H54 (cell line): ENCODE measurements around the gene HARS2.
"Not testable (repeated sequence)": the region's sequence is repeated elsewhere in the genome, so short reads cannot be mapped to it uniquely, and the experiment has no call there.

Experiments
- DNase-seq: peaks from one replicate; pipeline ENCODE4 v3.0.0; 2011; ENCODE audit warnings: low spot score, mixed read lengths; ENCODE audit not compliant: insufficient read length
- FAIRE-seq: peaks from 3 replicates; lab custom pipeline; 2011; peaks lifted over from hg19 to GRCh38; lab: Jason Lieb, UNC
- POLR2A ChIP-seq: IDR thresholded peaks from 2 replicates; pipeline ENCODE4 v1.6.1; 2011; ENCODE audit warnings: low read depth, mild to moderate bottlenecking, low read length

HARS2 gene, protein sequence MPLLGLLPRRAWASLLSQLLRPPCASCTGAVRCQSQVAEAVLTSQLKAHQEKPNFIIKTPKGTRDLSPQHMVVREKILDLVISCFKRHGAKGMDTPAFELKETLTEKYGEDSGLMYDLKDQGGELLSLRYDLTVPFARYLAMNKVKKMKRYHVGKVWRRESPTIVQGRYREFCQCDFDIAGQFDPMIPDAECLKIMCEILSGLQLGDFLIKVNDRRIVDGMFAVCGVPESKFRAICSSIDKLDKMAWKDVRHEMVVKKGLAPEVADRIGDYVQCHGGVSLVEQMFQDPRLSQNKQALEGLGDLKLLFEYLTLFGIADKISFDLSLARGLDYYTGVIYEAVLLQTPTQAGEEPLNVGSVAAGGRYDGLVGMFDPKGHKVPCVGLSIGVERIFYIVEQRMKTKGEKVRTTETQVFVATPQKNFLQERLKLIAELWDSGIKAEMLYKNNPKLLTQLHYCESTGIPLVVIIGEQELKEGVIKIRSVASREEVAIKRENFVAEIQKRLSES

DNA sequence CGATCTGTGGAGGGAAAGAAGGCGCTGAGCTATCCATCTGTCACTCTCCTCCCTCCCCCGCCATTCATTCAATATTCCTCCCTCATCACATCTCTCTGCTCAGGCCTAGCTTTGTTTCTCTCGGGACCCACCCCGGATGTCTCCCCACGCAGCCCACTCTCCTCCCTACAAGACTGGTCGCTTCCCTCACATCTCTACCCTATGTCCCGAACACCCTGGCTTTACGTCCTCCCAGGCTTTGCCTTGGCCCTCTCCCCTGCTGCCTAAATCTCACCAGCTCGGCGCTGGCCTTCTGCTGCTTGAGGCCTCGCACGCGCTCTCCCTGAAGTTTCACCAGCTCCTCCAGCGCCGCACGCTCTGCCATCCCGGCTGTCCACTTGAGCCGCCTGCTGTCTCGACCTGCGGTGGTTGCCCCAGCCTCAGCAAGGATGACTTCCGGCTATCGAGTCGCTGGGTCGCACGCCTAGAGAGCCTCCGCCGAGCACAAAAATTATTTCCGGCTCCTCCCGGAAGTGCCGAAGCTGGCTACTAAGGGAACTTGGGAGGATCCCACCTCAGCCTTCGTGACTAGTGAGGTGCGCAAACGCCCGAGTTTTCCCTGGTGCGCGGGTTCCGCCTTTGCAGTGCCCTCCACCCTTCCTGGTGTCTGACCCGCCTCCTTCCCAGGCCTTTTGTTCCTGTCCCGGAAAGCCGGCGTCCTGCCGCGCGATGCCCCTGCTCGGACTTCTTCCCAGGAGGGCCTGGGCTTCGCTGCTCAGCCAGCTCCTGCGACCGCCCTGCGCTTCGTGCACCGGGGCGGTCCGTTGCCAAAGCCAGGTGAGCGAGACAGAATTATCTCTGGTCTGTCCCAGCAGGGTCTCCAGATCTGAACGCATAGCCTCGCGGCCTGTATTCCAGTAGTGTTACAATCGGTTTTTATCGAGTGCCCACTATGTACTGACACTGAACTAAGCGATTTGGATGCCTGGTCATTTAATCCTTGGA is at the start of gene HARS2, which contains the start of gene HARS1:
Gene HARS2, plus strand, starts transcription at position 515 of the 984 bp plus-strand sequence. Its CDS starts 194 bp downstream, at position 709.
Gene HARS1, minus strand, starts transcription at position 430 of the 984 bp plus-strand sequence. Its CDS starts 66 bp downstream, at position 364.
- FAIRE-seq (peak; percentile 60), DNase-seq (peak; percentile 71)
- peak; percentile 89 for TF ChIP-seq POLR2A

DNA sequence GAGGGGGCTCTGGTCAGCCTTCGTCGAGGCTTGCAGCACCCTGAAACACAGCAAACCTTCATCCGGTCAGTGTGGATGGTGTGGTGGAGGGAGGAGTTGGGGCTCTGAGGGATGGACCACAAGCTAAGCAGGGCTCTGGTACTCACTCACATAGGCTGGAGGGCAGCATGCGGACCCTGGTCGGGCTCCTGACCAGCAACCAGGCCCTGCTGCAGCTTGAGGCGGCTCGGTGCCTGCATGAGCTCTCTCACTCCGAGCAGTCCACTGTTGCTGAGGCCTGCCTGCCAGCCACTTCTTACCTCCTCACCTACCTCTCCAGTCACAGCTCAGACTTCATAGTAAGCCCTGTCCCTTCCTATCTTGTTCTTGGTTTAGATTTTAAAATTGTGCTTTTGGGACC is 49.5 kb upstream of the HARS2 start:
- TF ChIP-seq POLR2A, result no peak
- FAIRE-seq (no peak), DNase-seq (no peak)

DNA sequence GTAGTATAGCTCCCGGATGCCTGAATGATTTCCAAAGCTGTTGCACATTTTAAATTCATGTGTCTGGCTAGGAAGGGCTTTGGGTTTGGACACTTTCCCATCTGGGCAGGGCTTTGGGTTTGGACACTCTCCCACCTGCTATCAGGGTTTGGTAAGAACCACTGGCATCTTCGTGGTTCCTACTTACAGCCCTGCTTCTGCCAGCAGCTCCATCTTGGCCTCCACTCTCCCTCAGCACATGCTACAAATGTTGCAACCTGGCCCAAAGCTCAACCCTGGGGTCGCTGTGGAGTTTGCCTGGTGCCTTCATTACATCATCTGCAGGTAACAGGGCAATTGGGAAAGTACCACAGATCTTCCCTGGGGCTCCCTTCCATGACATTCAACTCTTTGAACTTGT is 48.5 kb upstream of the HARS2 start:
- TF ChIP-seq POLR2A, result no peak
- FAIRE-seq (no peak), DNase-seq (no peak)

DNA sequence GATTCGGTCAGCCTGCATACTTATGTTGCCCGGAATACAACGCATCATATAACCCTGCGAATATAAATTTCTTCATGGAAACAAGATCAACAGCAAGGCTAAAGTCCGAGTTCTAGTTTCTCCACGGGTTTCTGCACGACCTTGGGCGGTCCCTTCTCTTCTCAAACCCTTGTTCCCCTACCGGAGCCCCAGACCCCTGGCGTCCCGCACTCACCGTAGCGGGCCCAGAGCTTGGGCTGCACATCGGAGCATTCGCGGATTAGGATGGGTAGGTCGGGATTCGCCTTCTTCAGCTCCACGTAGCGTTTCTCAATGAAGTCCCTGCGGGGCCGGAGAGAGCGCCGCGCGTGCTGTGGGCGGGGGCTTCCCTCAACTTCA is 44.2 kb upstream of the HARS2 start:
- no peak for TF ChIP-seq POLR2A
- no peak for DNase-seq
- no peak for FAIRE-seq

DNA sequence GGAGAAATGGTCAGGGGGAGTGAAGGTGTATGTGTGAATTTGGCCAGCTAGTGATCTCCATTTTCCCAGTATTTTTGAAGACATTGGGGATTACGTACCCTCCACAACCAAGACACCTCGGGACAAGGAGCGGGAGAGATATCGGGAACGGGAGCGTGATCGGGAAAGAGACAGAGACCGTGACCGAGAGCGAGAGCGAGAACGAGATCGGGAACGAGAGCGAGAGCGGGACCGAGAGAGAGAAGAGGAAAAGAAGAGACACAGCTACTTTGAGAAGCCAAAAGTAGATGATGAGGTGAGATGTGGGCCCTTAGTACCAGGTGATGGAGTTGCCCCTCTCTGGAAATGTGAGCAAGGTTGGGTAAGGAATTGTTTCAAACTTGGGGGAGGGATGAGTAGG is 32.4 kb upstream of the HARS2 start:
- FAIRE-seq (no peak), DNase-seq (no peak)
- TF ChIP-seq POLR2A, result no peak

DNA sequence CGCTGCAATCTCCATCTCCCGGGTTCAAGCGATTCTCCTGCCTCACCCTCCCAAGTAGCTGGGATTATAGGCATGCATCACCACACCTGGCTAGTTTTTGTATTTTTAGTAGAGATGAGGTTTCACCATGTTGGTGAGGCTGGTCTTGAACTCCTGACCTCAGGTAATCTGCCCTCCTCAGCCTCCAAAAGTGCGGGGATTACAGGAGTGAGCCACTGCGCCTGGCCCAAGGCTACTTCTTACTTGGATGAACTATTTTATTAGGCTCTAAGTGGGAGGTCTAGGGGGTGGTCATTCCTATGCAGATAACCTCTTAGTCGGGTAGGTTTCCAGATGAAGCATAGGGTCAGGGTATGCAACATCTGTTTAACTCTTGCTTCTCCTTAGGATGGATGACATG is 30.9 kb upstream of the HARS2 start:
- not testable (repeated sequence) for FAIRE-seq, DNase-seq

DNA sequence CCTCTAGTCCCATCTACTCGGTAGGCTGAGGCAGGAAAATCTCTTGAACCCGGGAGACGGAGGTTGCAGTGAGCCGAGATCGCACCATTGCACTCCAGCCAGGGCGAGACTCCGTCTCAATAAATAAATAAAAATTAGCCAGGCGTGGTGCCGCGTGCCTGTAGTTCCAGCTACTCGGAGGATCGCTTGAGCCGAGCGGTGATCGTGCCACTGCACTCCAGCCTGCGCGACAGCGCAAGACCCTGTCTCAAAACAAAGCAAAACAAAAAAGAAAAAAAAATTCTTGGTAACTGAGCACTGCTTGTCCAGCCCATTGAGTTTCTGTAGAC is 27.3 kb upstream of the HARS2 start:
- TF ChIP-seq POLR2A, result no peak
- FAIRE-seq, result no peak
- DNase-seq, result no peak

DNA sequence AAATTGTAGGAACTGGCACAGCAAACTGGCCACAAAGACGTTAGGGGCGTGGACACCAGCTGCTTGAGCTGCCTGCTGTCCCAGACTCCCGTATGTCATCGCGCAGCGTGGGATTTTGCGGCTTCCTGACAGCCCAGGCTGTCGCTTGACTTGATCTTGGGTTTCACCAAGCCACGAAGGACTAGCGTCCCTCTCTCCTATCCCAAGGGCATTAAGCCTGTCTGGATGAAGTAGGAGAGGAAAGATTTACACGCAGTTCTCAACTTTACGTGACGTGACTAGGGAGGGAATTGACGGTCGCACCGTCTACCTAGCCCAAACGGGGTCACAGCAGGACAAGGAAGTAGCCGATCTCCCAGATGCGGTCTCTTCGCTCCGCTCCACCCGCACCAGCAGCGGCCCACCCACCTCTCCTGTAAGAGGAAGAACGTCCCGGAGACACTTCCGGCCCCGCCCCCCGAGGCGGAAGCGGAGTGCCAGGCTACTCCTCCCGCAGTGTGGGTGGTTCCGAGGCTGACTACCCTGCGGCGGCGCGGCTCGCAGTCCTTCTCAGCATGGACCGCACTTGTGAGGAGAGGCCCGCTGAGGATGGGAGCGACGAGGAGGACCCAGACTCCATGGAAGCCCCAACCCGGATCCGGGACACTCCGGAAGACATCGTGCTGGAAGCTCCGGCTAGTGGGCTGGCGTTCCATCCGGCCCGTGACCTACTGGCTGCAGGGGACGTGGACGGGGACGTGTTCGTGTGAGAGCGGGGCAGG is 26.7 kb upstream of the HARS2 start, which contains the start of gene WDR55:
Gene WDR55, plus strand, starts transcription at position 546 of the 761 bp plus-strand sequence. Its CDS starts 9 bp downstream, at position 555.
- FAIRE-seq (no peak), DNase-seq (peak; percentile 94)
- TF ChIP-seq POLR2A, result peak; percentile 93

DNA sequence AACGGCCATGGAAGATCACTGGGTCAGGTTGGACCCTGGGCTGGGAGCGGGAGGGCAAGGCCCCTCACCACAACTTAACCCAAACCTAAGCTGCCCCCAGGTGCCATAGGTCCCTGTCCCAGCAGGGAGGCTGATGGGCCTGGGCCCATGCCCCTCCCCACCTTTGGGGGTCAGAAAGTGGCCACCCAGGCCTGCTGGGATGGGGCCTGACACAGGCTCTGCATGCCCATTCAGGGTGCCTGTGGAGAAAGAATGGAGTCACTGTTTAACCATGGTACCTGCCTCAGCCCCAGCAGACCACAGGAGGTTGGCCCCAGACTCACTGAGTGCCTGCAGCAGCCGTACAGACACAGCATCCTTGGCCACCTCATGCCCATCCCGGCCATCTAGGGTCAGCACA is 20.2 kb upstream of the HARS2 start:
- DNase-seq, result not testable (repeated sequence)

DNA sequence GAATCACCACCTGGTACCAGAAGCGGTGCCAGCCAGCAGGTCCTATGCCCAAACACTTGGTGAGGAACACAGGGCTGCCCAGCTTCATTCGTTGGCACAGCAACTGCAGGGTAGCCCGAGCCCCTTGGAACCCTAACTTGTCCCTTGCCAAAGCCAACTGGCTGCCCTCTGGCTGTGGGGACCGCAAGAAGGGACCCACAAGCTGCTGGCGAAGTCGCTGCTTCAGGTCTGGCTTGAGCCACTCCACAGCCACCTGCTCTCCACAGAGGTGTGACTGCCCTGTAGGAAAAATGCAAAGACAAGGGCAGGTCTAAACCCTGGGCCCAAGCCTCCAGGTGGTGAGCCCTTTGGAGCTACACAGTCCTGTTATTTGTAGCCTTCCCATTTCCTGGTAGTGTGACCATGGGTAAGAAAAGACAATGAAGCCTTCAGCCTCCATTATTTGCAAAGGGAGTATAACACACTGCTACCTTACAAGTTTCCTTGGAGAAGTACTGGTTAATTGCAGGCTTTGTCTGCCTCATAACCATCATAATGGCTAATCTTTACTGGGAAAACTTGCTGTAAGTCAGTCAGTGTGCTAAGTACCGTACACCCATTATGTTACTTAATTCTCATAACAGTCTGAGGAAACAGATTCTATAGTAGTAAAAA is 19.7 kb upstream of the HARS2 start:
- FAIRE-seq (no peak), DNase-seq (no peak)
- no peak for TF ChIP-seq POLR2A

More for the DNA sequence above, 20.2 kb upstream of the HARS2 start:
- FAIRE-seq, result not testable (repeated sequence)

DNA sequence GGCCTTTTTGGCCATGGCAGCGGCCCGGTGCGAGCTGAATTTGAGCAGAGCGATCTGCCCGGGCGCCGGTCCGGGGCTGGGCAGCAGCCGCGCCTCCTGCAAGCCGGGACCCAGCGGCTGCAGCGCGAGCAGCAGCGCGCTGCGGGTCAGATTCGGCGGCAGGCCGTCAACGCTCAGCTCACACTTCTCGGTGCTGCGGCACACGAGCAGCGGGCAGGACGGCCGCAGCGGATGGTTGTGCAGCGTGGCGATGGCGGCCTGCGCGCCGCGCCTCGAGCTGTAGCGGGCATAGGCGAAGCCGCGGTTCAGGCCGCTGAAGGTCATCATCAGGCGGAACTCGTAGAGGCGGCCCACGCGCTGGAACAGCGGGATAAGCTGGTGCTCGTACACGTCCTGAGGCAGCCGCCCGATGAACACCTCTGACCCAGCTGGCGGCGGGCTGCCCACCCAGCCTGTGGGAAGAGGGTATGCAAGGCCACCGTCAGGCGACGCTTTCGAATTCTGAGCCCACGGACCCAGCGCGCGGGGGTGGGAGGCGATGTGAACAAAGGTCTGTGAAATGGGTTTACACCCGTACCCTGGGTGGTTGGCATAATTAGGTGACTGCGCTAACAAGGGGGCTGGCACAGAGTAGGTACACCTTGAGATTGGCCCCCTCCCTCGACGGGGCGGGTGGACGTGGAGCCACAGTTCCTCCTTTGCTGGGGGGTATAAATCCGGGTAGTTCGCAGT is 18.6 kb upstream of the HARS2 start:
- FAIRE-seq (no peak), DNase-seq (no peak)
- TF ChIP-seq POLR2A, result no peak
